GM12875 (cell line): ENCODE data around the gene LAMA2.

Experiments
- H3K4me3 ChIP-seq: one replicate; pipeline ENCODE4 v1.5.1; 2011; ENCODE audit warnings: low read depth, low read length, control low read depth
- TF ChIP-seq, protein P1 (sequence below): IDR thresholded peaks from 2 replicates; pipeline ENCODE4 v1.5.1; 2011; ENCODE audit warnings: low read depth, mild to moderate bottlenecking, control low read depth, inconsistent platforms, low read length, moderate library complexity, borderline replicate concordance; ENCODE audit not compliant: insufficient read depth

The LAMA2 gene

DNA sequence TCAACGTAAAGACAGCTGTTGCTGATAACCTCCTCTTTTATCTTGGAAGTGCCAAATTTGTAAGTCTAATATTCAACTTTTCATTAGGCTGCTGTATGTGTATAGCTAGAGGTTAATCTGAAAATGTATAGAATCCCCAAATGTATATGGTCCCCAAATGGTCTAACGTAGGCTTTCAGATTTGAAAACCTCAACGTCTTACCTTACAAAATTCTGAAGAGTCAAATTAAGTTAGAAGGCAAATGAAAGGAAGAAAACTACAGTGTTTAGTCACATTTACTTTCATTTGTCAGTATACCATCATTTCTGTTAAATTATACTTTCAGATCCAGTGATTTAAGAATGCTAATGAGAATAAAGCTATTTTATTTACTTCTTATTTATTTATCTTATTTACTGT lies 570.1 kb downstream of the LAMA2 start:
- TF ChIP-seq, protein P1, sequence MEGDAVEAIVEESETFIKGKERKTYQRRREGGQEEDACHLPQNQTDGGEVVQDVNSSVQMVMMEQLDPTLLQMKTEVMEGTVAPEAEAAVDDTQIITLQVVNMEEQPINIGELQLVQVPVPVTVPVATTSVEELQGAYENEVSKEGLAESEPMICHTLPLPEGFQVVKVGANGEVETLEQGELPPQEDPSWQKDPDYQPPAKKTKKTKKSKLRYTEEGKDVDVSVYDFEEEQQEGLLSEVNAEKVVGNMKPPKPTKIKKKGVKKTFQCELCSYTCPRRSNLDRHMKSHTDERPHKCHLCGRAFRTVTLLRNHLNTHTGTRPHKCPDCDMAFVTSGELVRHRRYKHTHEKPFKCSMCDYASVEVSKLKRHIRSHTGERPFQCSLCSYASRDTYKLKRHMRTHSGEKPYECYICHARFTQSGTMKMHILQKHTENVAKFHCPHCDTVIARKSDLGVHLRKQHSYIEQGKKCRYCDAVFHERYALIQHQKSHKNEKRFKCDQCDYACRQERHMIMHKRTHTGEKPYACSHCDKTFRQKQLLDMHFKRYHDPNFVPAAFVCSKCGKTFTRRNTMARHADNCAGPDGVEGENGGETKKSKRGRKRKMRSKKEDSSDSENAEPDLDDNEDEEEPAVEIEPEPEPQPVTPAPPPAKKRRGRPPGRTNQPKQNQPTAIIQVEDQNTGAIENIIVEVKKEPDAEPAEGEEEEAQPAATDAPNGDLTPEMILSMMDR, result no peak
- no peak overlapping the region for H3K4me3 ChIP-seq

DNA sequence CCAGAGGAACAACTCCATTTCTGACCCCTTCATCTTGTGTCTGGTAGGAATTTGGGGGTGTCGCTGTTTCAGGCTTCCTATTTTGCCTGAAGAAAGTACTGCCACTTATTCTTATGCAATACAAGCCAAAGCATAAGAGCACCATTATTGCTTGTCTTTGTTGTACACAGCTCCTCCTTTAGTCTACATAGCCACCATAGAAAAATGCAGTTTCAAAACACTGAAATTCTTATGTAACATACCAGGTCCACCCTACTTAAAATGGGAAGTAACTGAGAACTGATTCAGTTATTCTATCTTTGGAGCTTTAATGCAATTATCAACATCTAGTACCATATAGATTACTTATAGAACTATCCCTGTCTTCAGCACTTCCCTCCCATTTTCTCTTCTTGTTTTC lies 571.5 kb downstream of the LAMA2 start:
- TF ChIP-seq, protein P1, result no peak
- no peak overlapping the region for H3K4me3 ChIP-seq

DNA sequence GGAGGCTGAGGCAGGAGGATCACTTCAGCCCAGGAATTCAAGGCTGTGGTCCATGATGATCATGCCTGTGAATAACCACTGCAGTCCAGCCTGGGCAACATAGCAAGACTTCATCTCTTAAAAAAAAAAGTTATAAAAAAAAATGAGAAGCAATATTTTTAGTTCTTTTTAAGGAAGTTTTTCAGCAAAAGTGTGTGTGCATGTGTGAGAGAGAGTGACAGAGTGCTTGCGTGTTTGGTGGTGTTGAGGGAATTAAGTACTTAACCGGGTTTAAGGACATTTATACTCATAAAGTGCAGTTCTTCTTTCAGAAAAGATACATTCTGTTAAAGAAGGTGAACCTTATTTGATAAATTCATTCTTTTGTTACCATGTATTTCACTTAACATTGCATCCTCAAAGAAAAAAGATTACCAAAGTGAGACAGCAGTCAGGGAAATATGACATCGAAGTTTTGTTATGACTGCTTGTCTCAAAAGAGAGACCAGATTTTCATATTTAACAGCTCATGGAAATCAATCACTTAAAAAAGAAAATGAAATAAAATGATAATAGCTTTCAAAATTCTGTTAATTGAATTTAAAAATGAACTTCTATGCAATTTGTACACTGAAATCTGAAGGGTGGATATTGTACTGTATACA lies 572.3 kb downstream of the LAMA2 start:
- no peak overlapping the region for H3K4me3 ChIP-seq
- TF ChIP-seq, protein P1, result no peak

GRCh38 chr6:129460221-129460620 lies 577.3 kb downstream of the LAMA2 start:
- TF ChIP-seq, protein P1, result no peak
- no peak overlapping the region for H3K4me3 ChIP-seq

DNA sequence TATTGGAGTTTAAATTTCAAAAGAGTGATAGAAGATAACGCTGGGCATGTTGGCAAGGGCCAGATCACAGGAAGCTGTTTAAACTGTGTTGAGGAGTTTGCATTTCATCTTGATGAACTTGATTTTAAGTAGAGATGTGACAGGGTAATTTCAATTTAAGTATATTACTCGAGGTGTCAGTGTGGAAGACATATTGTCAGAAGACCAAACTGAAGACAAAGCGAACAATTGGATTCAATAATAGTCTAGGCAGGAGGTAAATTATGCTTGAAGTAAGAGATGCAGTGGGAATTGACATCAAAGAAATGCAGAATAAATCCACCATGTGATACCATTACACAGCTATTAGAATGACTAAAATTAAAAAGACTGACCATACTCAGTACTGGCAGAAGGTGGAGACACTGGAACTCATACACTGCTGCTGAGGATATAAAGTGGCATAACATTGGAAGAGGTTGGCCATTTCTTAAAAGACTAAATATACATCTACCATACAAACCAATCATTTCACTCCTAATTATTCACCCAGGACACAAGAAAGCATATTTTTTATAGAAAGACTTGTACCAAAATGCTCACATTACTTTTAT lies 586.2 kb downstream of the LAMA2 start:
- H3K4me3 ChIP-seq, result no peak overlapping the region
- TF ChIP-seq, protein P1, result no peak

GRCh38 chr6:129472239-129472638 lies 589.3 kb downstream of the LAMA2 start:
- no peak overlapping the region for H3K4me3 ChIP-seq
- TF ChIP-seq, protein P1, result no peak

DNA sequence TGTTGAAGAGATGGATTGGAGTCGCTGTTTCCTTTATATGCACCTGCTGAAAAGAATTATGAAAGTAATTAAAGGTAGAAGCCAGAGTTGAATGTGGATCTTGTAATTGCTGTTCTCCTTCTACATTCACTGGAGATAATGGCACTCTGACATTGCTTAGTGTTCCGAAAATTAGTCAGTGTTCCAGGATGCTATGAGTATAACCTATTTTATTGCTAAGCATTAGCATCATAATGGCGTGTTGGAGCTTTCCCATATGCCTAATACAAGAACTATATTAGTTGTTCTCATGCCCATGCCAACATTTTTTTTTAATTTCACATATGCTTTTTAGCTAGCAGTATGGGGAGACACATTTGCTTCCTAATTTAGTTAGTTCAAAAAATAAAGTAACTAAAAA lies 590.6 kb downstream of the LAMA2 start:
- TF ChIP-seq, protein P1, result no peak
- H3K4me3 ChIP-seq, result no peak overlapping the region
